SU-DHL-6 (cell line): ENCODE results near the gene SAP25.
"Not testable (repeated sequence)": the region's sequence is repeated elsewhere in the genome, so short reads cannot be mapped to it uniquely, and the experiment has no call there.

ENCODE experiments used
- EZH2phosphoT487 ChIP-seq: fragments of 200-600 bp; sonication (generic), shearing (Covaris generic); conservative IDR thresholded peaks from 2 replicates; pipeline ENCODE4 v1.6.1; 2018; ENCODE audit warnings: mild to moderate bottlenecking, antibody characterized with exemption, low read length, moderate library complexity, mixed read lengths
- TF ChIP-seq, protein P1 (sequence below): fragments of 200-600 bp; sonication (generic); IDR thresholded peaks from one replicate; pipeline ENCODE4 v1.5.1; 2017; ENCODE audit warnings: antibody characterized with exemption, mild to moderate bottlenecking, low read length, moderate library complexity; ENCODE audit not compliant: insufficient read depth, poor library complexity, severe bottlenecking

- TF ChIP-seq, protein P1, sequence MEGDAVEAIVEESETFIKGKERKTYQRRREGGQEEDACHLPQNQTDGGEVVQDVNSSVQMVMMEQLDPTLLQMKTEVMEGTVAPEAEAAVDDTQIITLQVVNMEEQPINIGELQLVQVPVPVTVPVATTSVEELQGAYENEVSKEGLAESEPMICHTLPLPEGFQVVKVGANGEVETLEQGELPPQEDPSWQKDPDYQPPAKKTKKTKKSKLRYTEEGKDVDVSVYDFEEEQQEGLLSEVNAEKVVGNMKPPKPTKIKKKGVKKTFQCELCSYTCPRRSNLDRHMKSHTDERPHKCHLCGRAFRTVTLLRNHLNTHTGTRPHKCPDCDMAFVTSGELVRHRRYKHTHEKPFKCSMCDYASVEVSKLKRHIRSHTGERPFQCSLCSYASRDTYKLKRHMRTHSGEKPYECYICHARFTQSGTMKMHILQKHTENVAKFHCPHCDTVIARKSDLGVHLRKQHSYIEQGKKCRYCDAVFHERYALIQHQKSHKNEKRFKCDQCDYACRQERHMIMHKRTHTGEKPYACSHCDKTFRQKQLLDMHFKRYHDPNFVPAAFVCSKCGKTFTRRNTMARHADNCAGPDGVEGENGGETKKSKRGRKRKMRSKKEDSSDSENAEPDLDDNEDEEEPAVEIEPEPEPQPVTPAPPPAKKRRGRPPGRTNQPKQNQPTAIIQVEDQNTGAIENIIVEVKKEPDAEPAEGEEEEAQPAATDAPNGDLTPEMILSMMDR: not testable (repeated sequence)
- TF ChIP-seq EZH2phosphoT487: not testable (repeated sequence)
Observed at GRCh38 chr7:100535982-100536381, 37.7 kb downstream of the SAP25 start.
